ENCODE data around the gene RASSF6. TPM values are rescaled to one million over a fixed set of nuclear protein-coding genes. Genes with fewer than 3 reads are reported as not detected.

RASSF6 gene
- total and polyA plus RNA-seq, 2 of the 8 experiments (the other 6 are each of a cell fraction or from before 2014, with no cell fraction given), result 0.03 to 0.28 TPM

GRCh38 chr4:73661646-73662119 lies 41.4 kb upstream of the RASSF6 start (continued):
- no peak for TF ChIP-seq HDAC6 (IDR thresholded peaks at IDR 0.05; ENCODE audit: low read depth, low read length)
- TF ChIP-seq MAX (IDR thresholded peaks at IDR 0.05), result no peak
- no peak for TF ChIP-seq SP1 (IDR thresholded peaks at IDR 0.05; ENCODE audit: low read depth, low read length)

Data from H1 (cell line).